GM12873 (cell line): ENCODE data around the gene LRRC71.

ENCODE experiments used
- TF ChIP-seq, protein P1 (sequence below): IDR thresholded peaks from 2 replicates; pipeline ENCODE4 v1.5.1; 2012; ENCODE audit warnings: low read depth, mild to moderate bottlenecking, moderate library complexity, low read length, control low read depth; ENCODE audit not compliant: insufficient read depth; ENCODE audit errors: missing control alignments

The LRRC71 gene

DNA sequence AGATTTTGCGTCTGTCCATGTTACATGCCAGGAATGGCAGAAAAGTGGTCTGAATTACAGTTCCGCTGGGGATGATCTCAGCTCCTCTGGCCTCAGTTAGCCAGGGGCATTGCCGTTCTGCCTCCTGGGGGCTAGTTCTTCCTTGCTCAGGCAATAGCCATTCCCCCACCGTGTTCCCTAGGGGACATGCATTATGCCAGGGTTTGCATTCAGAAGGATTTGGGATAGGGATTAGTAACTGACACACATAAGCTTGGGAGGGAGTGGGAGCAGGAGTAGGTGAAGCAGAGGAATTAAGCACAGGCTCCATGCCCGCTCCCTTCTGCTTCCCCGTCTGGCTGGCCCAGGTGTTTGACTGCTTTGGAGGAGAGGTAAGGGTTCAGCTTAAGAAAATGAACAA, 12.7 kb downstream of the LRRC71 start:
- TF ChIP-seq, protein P1, sequence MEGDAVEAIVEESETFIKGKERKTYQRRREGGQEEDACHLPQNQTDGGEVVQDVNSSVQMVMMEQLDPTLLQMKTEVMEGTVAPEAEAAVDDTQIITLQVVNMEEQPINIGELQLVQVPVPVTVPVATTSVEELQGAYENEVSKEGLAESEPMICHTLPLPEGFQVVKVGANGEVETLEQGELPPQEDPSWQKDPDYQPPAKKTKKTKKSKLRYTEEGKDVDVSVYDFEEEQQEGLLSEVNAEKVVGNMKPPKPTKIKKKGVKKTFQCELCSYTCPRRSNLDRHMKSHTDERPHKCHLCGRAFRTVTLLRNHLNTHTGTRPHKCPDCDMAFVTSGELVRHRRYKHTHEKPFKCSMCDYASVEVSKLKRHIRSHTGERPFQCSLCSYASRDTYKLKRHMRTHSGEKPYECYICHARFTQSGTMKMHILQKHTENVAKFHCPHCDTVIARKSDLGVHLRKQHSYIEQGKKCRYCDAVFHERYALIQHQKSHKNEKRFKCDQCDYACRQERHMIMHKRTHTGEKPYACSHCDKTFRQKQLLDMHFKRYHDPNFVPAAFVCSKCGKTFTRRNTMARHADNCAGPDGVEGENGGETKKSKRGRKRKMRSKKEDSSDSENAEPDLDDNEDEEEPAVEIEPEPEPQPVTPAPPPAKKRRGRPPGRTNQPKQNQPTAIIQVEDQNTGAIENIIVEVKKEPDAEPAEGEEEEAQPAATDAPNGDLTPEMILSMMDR: no peak

- TF ChIP-seq, protein P1: no peak
These were observed 15.2 kb downstream of the LRRC71 start for GRCh38 chr1:156935505-156936128.

DNA sequence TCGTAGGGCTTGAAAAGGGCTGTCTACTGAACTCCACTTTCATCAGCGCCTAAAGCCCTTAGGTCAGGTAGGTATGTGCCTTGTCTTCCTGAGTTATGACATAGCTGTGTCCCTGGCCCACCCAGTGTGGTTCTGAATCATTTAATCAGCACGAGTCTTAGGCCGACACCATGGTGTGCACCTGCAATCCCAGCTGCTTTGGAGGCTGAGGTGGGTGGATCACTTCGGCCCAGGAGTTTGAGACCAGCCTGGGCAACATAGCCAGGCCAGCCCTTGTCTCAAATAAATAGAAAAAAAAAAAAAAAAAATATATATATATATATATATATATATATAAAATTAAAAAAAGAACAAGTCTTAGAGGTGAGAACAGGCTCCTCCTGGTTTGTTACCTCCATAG, 15.8 kb downstream of the LRRC71 start:
- TF ChIP-seq, protein P1: no peak

DNA sequence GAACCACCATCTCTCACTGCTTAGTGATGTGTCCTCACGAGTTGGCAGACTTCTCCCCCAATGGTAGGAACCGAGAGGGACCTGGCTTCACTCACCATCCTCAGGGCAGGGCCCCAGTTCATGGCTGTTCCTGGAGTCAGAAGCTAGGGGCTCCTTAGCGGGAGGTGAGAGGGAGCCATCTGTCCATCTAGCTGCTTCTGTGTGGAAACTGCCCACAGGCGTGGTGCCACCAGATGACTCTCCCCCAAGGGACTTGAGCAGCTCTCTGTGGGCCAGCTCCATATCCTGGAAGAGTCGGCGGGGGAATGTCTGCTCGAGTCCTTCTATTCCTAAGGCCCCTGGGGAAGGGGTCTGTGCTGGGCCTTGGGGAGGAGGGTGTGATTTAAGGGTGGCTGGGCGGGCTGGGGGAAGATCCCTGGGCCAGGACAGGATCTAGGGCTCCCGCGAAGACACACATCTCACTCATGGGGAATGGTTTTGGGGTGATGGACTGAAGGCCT, 16.3 kb downstream of the LRRC71 start:
- TF ChIP-seq, protein P1: no peak

GRCh38 chr1:156937883-156938282, 17.5 kb downstream of the LRRC71 start:
- TF ChIP-seq, protein P1: no peak

- TF ChIP-seq, protein P1: no peak
These were observed 18.4 kb downstream of the LRRC71 start for GRCh38 chr1:156938813-156939212.

GRCh38 chr1:156939786-156940334, 19.4 kb downstream of the LRRC71 start:
- TF ChIP-seq, protein P1: no peak
